GM23338 (cell line): ENCODE data around the gene TIMP3. TPM values are rescaled to one million over a fixed set of nuclear protein-coding genes. Genes with fewer than 3 reads are reported as not detected.
"Not testable (repeated sequence)": the region's sequence is repeated elsewhere in the genome, so short reads cannot be mapped to it uniquely, and the experiment has no call there.

ENCODE experiments used
- ATAC-seq: fragments of 200-7000 bp; cut with Tn5 transposase; 3 replicates; pipeline ENCODE4 v1.9.1; 2020
- DNase-seq: peaks from one replicate; pipeline ENCODE4 v3.0.0-alpha.2; 2015; ENCODE audit warnings: low spot score
- H2AFZ ChIP-seq: fragments of 200-600 bp; sonication (generic); 2 replicates; pipeline ENCODE4 v1.8.0; 2016; ENCODE audit warnings: antibody characterized with exemption, mild to moderate bottlenecking, moderate library complexity
- H3F3A ChIP-seq: fragments of 200-600 bp; sonication (generic); replicated peaks from 2 replicates; pipeline ENCODE4 v1.8.0; 2017; ENCODE audit warnings: antibody characterized with exemption, mixed run types, low read depth
- H3K27ac ChIP-seq: fragments of 200-600 bp; sonication (generic); 2 replicates; pipeline ENCODE4 v1.6.1; 2016; ENCODE audit warnings: low read depth
- H3K27me3 ChIP-seq: fragments of 200-600 bp; sonication (generic); 2 replicates; pipeline ENCODE4 v1.8.0; 2016; ENCODE audit warnings: mild to moderate bottlenecking, mixed run types, moderate library complexity; ENCODE audit not compliant: insufficient read depth
- H3K36me3 ChIP-seq: fragments of 200-600 bp; sonication (generic); 2 replicates; pipeline ENCODE4 v1.8.0; 2016; ENCODE audit warnings: mild to moderate bottlenecking; ENCODE audit not compliant: insufficient read depth
- H3K4me1 ChIP-seq: fragments of 200-600 bp; sonication (generic); 2 replicates; pipeline ENCODE4 v1.8.0; 2016; ENCODE audit warnings: mild to moderate bottlenecking, moderate library complexity; ENCODE audit not compliant: insufficient read depth
- H3K4me2 ChIP-seq: fragments of 200-600 bp; sonication (generic); 2 replicates; pipeline ENCODE4 v1.7.1; 2017; ENCODE audit warnings: mixed run types
- H3K4me3 ChIP-seq: fragments of 200-600 bp; sonication (generic); 2 replicates; pipeline ENCODE4 v1.6.1; 2016; ENCODE audit warnings: mixed run types
- H3K79me2 ChIP-seq: fragments of 200-600 bp; sonication (generic); replicated peaks from 2 replicates; pipeline ENCODE4 v1.8.0; 2017; ENCODE audit warnings: mild to moderate bottlenecking; ENCODE audit not compliant: insufficient read depth
- H3K9me2 ChIP-seq: fragments of 200-600 bp; sonication (generic); 2 replicates; pipeline ENCODE4 v1.8.0; 2017; ENCODE audit not compliant: insufficient read depth
- H4K20me1 ChIP-seq: fragments of 200-600 bp; sonication (generic); replicated peaks from 2 replicates; pipeline ENCODE4 v1.8.0; 2017; ENCODE audit warnings: mild to moderate bottlenecking; ENCODE audit not compliant: insufficient read depth
- H3K27ac Mint-ChIP-seq: 2 replicates; pipeline ENCODE4 v1.8.0; 2020; ENCODE audit warnings: inconsistent platforms, mild to moderate bottlenecking, moderate library complexity, mixed read lengths
- H3K27me3 Mint-ChIP-seq: 3 replicates; pipeline ENCODE4 v1.8.0; 2022; ENCODE audit warnings: low read depth, mild to moderate bottlenecking, moderate library complexity, mixed read lengths, inconsistent platforms; ENCODE audit not compliant: insufficient read depth, poor library complexity
- H3K36me3 Mint-ChIP-seq: 3 replicates; pipeline ENCODE4 v1.8.0; 2021; ENCODE audit warnings: low read depth, mild to moderate bottlenecking, inconsistent platforms, moderate library complexity, mixed read lengths
- H3K4me1 Mint-ChIP-seq: 3 replicates; pipeline ENCODE4 v1.8.0; 2020; ENCODE audit warnings: mild to moderate bottlenecking, inconsistent platforms, mixed read lengths
- H3K4me3 Mint-ChIP-seq: 3 replicates; pipeline ENCODE4 v1.8.0; 2021; ENCODE audit warnings: moderate library complexity, mild to moderate bottlenecking, inconsistent platforms, mixed read lengths
- H3K9me3 Mint-ChIP-seq: 3 replicates; pipeline ENCODE4 v1.8.0; 2020; ENCODE audit warnings: moderate library complexity, mild to moderate bottlenecking, inconsistent platforms, mixed read lengths
- ZNF114 ChIP-seq: fragments of 250-450 bp; sonication (Bioruptor Pico); IDR thresholded peaks from 2 replicates; pipeline ENCODE4 v1.5.0; 2020; ENCODE audit warnings: mild to moderate bottlenecking, moderate library complexity
- ZNF331 ChIP-seq: fragments of 250-450 bp; sonication (Bioruptor Pico); IDR thresholded peaks from 2 replicates; pipeline ENCODE4 v1.5.0; 2020; ENCODE audit warnings: low read depth, mild to moderate bottlenecking, moderate library complexity
- polyA plus RNA-seq: library from polyadenylated mRNA; unstranded; fragments of >200 nt; fragmentation: Nextera tagmentation; extraction: Ambion mirVana; gene quantifications from 2 replicates; pipeline ENCODE4 v1.2.1, GENCODE V29; 2016
- total RNA-seq: library from RNA; depleted of rRNA; stranded (reverse); fragments of >200 nt; shearing (Covaris generic); gene quantifications from 2 replicates; pipeline ENCODE4 v1.2.3, GENCODE V29; 2014
- TF ChIP-seq, protein P1 (sequence below): IDR thresholded peaks from one replicate; pipeline ENCODE4 v1.6.1; 2018; ENCODE audit warnings: antibody characterized with exemption; ENCODE audit not compliant: unreplicated experiment
- TF ChIP-seq, protein P2 (sequence below), 2 experiments: fragments of 200-600 bp in 1 of 2; sonication (generic) in 1 of 2; conservative IDR thresholded peaks; 2 replicates each; pipeline versions ENCODE4 v1.5.1 to v1.6.1; 2016 to 2017; ENCODE audit warnings: antibody characterized with exemption in 2 of 2, low read depth in 2 of 2, mild to moderate bottlenecking in 2 of 2, moderate library complexity in 1 of 2
- TF ChIP-seq, protein P3 (sequence below): IDR thresholded peaks from 2 replicates; pipeline ENCODE4 v1.6.1; 2016; ENCODE audit warnings: antibody characterized with exemption

TIMP3 gene
- total and polyA plus RNA-seq, 2 experiments from 2014 or later = 1.4 to 4.3 TPM

DNA sequence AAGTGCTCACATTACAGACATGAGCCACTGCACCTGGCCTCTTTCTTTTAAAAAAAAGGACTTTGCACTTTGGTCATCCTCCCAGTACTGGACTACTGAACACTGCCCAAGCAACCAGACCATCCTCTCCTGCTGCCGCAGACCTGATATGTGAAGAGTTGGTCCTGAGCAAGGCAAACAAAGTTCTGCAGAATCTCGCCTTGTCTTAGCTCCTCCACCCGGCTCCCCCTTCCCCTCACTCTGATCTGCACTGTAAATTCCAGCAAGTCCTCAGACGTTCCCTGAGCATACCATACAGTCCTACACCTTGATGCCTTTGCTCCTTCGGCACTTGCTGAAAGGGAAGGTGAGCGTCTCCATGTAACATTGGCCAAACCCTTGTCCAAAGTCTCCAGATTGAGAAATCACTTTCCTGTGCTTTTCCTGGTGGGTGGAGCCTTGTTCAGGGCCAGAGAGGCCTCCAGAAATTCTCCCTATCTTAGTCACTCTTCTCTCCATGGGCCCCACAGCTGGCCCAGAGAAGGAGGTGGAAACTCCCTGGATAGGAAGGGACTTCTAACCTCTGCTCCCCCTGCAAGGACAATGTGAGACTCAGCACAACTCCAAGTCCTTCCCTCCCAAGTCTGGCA is 47.0 kb upstream of the TIMP3 start (continued):
- TF ChIP-seq, protein P1, sequence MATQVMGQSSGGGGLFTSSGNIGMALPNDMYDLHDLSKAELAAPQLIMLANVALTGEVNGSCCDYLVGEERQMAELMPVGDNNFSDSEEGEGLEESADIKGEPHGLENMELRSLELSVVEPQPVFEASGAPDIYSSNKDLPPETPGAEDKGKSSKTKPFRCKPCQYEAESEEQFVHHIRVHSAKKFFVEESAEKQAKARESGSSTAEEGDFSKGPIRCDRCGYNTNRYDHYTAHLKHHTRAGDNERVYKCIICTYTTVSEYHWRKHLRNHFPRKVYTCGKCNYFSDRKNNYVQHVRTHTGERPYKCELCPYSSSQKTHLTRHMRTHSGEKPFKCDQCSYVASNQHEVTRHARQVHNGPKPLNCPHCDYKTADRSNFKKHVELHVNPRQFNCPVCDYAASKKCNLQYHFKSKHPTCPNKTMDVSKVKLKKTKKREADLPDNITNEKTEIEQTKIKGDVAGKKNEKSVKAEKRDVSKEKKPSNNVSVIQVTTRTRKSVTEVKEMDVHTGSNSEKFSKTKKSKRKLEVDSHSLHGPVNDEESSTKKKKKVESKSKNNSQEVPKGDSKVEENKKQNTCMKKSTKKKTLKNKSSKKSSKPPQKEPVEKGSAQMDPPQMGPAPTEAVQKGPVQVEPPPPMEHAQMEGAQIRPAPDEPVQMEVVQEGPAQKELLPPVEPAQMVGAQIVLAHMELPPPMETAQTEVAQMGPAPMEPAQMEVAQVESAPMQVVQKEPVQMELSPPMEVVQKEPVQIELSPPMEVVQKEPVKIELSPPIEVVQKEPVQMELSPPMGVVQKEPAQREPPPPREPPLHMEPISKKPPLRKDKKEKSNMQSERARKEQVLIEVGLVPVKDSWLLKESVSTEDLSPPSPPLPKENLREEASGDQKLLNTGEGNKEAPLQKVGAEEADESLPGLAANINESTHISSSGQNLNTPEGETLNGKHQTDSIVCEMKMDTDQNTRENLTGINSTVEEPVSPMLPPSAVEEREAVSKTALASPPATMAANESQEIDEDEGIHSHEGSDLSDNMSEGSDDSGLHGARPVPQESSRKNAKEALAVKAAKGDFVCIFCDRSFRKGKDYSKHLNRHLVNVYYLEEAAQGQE = no peak
- TF ChIP-seq, protein P2, sequence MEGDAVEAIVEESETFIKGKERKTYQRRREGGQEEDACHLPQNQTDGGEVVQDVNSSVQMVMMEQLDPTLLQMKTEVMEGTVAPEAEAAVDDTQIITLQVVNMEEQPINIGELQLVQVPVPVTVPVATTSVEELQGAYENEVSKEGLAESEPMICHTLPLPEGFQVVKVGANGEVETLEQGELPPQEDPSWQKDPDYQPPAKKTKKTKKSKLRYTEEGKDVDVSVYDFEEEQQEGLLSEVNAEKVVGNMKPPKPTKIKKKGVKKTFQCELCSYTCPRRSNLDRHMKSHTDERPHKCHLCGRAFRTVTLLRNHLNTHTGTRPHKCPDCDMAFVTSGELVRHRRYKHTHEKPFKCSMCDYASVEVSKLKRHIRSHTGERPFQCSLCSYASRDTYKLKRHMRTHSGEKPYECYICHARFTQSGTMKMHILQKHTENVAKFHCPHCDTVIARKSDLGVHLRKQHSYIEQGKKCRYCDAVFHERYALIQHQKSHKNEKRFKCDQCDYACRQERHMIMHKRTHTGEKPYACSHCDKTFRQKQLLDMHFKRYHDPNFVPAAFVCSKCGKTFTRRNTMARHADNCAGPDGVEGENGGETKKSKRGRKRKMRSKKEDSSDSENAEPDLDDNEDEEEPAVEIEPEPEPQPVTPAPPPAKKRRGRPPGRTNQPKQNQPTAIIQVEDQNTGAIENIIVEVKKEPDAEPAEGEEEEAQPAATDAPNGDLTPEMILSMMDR (conservative IDR thresholded peaks at IDR 0.05; ENCODE audit: low read depth in 2 of 2) = no peak
- TF ChIP-seq, protein P3, sequence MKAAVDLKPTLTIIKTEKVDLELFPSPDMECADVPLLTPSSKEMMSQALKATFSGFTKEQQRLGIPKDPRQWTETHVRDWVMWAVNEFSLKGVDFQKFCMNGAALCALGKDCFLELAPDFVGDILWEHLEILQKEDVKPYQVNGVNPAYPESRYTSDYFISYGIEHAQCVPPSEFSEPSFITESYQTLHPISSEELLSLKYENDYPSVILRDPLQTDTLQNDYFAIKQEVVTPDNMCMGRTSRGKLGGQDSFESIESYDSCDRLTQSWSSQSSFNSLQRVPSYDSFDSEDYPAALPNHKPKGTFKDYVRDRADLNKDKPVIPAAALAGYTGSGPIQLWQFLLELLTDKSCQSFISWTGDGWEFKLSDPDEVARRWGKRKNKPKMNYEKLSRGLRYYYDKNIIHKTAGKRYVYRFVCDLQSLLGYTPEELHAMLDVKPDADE = no peak
- TF ChIP-seq ZNF331 (CRISPR knock-in tag) (no peak), ZNF114 (no peak)

DNA sequence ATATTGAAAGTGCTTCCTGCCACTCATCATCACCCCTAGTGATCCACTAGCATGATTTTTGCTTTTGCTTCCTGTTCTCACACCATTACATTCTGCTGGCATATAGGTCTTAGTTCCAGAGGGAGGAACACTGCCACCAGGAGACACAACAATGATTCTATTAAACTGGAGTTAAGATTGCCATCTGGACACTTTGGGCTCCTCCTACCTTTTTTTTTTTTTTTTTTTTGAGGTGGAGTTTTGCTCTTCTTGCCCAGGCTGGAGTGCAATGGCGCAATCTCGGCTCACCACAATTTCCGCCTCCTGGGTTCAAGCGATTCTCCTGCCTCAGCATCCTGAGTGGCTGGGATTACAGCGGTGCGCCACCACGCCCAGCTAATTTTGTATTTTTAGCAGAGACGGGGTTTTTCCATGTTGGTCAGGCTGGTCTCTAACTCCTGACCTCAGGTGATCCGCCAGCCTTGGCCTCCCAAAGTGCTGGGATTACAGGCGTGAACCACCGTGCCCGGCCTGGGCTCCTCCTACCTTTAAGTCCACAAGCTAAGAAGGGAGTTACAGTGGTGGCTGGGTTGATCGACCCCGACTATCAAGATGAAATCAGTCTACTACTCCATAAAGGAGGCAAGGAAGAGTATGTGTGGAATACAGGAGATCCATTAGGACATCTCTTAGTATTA is 44.3 kb upstream of the TIMP3 start:
- H3K27ac ChIP-seq, ATAC-seq: not testable (repeated sequence)

More for the DNA sequence above, 44.3 kb upstream of the TIMP3 start:
- H3K36me3 Mint-ChIP-seq, H3K79me2 ChIP-seq, H3K9me2 ChIP-seq, H3K9me3 Mint-ChIP-seq, H3K27me3 Mint-ChIP-seq, H3F3A ChIP-seq, DNase-seq, H4K20me1 ChIP-seq, H3K27me3 ChIP-seq, H3K4me1 Mint-ChIP-seq, H3K4me3 Mint-ChIP-seq, H3K4me3 ChIP-seq, H3K36me3 ChIP-seq, H3K27ac Mint-ChIP-seq, H2AFZ ChIP-seq, H3K4me2 ChIP-seq, H3K4me1 ChIP-seq: not testable (repeated sequence)
